Gastroesophageal sphincter (tissue), 4 donors: ENCODE measurements around the gene USP49. TPM values are rescaled to one million over a fixed set of nuclear protein-coding genes. Genes with fewer than 3 reads are reported as not detected.
"Not testable (repeated sequence)": the region's sequence is repeated elsewhere in the genome, so short reads cannot be mapped to it uniquely, and the experiment has no call there.

Experiments
- ATAC-seq: fragments of 150-250 bp; one replicate; pipeline ENCODE4 v1.9.1; 2016; ENCODE audit warnings: mild to moderate bottlenecking, moderate library complexity
- H3K27ac ChIP-seq, 4 donors: fragments of 200-600 bp; sonication (generic) in 3 of 4; 1 replicate in 3 of 4; 2 replicates in 1 of 4; pipeline ENCODE4 v1.5.1; 2016 to 2019
- H3K27me3 ChIP-seq: fragments of 200-600 bp; sonication (generic); one replicate; pipeline ENCODE4 v1.5.1; 2019
- H3K36me3 ChIP-seq, 2 donors: fragments of 200-600 bp; sonication (generic); one replicate each; pipeline ENCODE4 v1.5.1; 2019; ENCODE audit warnings: control low read depth in 1 of 2
- H3K4me1 ChIP-seq, 3 donors: fragments of 200-600 bp; sonication (generic); 1 replicate in 2 of 3; 2 replicates in 1 of 3; pipeline ENCODE4 v1.5.1; 2016 to 2019; ENCODE audit warnings: control low read depth in 2 of 3
- H3K4me3 ChIP-seq, 2 donors: fragments of 200-600 bp; sonication (generic); one replicate each; pipeline ENCODE4 v1.5.1; 2019; ENCODE audit warnings: mild to moderate bottlenecking in 1 of 2, moderate library complexity in 1 of 2
- H3K9me3 ChIP-seq, 3 donors: fragments of 200-600 bp; sonication (generic); one replicate each; pipeline ENCODE4 v1.5.1; 2017 to 2019; ENCODE audit warnings: control low read depth in 2 of 3
- CTCF ChIP-seq, 4 experiments: fragments of 200-600 bp in 2 of 4; fragments of 450-650 bp in 2 of 4; sonication (generic) in 1 of 4; IDR thresholded peaks; one replicate each; pipeline ENCODE4 v1.5.1; 2017 to 2019; ENCODE audit warnings: antibody characterized with exemption in 4 of 4, mild to moderate bottlenecking in 2 of 4, moderate library complexity in 2 of 4
- EP300 ChIP-seq: sonication (generic); formaldehyde crosslinking; IDR thresholded peaks from one replicate; pipeline ENCODE4 v1.6.1; 2017; ENCODE audit warnings: antibody characterized with exemption, mild to moderate bottlenecking
- POLR2A ChIP-seq, 2 donors: fragments of 450-650 bp; IDR thresholded peaks; one replicate each; pipeline ENCODE4 v1.6.1; 2017; ENCODE audit warnings: antibody characterized with exemption in 2 of 2, mild to moderate bottlenecking in 2 of 2, moderate library complexity in 1 of 2
- POLR2AphosphoS5 ChIP-seq: sonication (generic); formaldehyde crosslinking; IDR thresholded peaks from one replicate; pipeline ENCODE4 v1.6.1; 2017; ENCODE audit warnings: antibody characterized with exemption
- WGBS, 2 donors: methylation state at CpG; one replicate each; pipeline ENCODE4 v1.1.5; 2018; ENCODE audit warnings: low coverage in 1 of 2; 5-methylcytosine and 5-hydroxymethylcytosine counted together
- total RNA-seq, 4 donors: library from RNA; depleted of rRNA; stranded (reverse); fragments of >200 nt; gene quantifications; one replicate each; pipeline ENCODE4 v1.1.0, GENCODE V29; 2016

USP49 gene
- total RNA-seq, 4 donors from 2014 or later: 0.69 to 5.4 (median 2.0) TPM

GRCh38 chr6:41813469-41813868 is 81.7 kb downstream of the USP49 start:
- ATAC-seq: no peak
- no peaks in the 10 kb centered on the region for H3K4me1 ChIP-seq
- no peaks in the 10 kb centered on the region for H3K27me3 ChIP-seq
- H3K36me3 ChIP-seq: peaks cover 0 to 3% of the 10 kb centered on the region in 2 donors
- TF ChIP-seq POLR2AphosphoS5: no peak
- no peak for TF ChIP-seq EP300
- TF ChIP-seq CTCF (IDR thresholded peaks at IDR 0.05): no peak
- no peak overlapping the region for H3K27ac ChIP-seq
- H3K4me3 ChIP-seq: no peak overlapping the region
- WGBS, 2 donors: 76 to 100% methylated on average over 2 of the region's 2 CpGs
- H3K9me3 ChIP-seq: no peaks in the 10 kb centered on the region

DNA sequence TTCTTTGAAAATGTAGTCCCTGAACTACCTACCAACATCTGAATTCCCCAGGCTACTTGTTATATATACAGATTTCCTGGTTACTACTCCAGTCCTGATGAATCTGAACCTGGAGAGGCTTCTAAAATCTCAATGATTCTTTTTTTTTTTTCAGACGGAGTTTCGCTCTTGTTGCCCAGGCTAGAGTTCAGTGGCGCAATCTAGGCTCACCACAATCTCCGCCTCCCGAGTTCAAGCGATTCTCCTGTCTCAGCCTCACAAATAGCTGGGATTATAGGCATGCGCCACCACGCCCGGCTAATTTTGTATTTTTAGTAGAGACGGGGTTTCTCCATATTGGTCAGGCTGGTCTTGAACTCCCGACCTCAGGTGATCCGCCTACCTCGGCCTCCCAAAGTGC is 83.2 kb downstream of the USP49 start:
- H3K27me3 ChIP-seq, H3K4me1 ChIP-seq, H3K9me3 ChIP-seq, H3K27ac ChIP-seq, H3K4me3 ChIP-seq, ATAC-seq, H3K36me3 ChIP-seq: not testable (repeated sequence)
- 92 to 96% methylated on average over 5 to 6 of the region's 13 CpGs for WGBS, 2 donors

GRCh38 chr6:41811095-41811494 is 84.1 kb downstream of the USP49 start:
- H3K9me3 ChIP-seq: no peaks in the 10 kb centered on the region
- H3K4me1 ChIP-seq: no peaks in the 10 kb centered on the region
- TF ChIP-seq POLR2AphosphoS5: no peak
- TF ChIP-seq POLR2A (IDR thresholded peaks at IDR 0.05): no peak
- TF ChIP-seq CTCF (IDR thresholded peaks at IDR 0.05): no peak
- no peak for TF ChIP-seq EP300
- no peak overlapping the region for H3K27ac ChIP-seq
- no peak for ATAC-seq
- no peaks in the 10 kb centered on the region for H3K27me3 ChIP-seq
- H3K36me3 ChIP-seq: peaks cover 0 to 11% of the 10 kb centered on the region in 2 donors
- WGBS, 2 donors: 92 to 96% methylated on average over 3 of the region's 3 CpGs
- no peak overlapping the region for H3K4me3 ChIP-seq

DNA sequence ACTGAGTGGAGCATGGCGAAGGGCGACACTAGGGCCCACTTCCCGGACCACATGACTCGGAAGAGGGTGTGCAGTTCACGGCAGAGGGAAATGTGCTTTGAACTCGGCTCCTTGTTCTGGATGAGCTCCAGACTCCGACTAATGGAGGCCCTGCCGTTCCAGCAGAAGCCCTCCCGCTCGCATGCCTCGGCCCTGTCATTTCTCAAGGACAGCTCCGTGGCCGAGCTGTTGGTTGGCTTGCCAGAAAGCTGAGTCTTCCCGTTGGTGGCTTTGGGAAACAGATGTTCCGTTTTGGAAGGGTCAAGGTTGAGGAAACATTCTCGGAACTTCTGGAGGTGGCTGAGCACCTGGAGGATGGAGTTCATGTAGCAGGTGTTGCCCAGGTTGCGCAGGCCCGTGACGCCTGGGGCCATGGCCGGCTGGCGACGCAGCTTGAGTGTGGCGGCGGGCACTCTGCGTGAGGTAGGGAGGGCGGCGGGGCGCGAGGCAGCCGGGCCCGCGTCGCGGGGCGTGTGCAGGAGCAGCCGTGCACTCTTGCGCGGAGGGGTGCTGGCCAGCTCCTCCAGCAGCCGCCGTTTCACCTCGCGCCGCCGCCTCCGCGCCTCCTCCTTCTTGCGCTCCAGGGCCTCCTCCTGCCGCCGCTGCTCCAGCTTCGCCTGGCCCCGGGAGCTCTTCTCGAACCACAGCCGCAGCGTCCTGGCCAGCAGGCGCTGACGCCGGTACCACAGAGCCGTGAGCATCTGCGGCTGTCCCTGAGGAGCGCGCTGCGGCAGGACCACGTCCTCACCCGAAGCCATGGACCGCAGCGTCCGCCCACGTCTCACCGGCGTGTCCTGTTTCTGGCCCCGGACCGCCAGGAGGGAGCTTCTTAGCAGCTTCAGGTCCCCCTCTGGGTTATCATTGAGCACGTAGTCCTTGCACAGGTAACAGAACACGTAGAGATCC is 89.1 kb downstream of the USP49 start:
- Histone ChIP-seq H3K27me3 (no peaks in the 10 kb centered on the region), H3K36me3 (peaks cover 0 to 18% of the 10 kb centered on the region in 2 donors), H3K4me3 (no peak overlapping the region), H3K9me3 (no peaks in the 10 kb centered on the region), H3K4me1 (no peaks in the 10 kb centered on the region), H3K27ac (no peak overlapping the region)
- 96% methylated on average over 32 of the region's 74 CpGs; no CpG with 5 or more reads in 1 of the 2 donors for WGBS, 2 donors
- TF ChIP-seq CTCF (IDR thresholded peaks at IDR 0.05) (no peak), POLR2AphosphoS5 (no peak), EP300 (no peak), POLR2A (IDR thresholded peaks at IDR 0.05) (no peak)
- no peak for ATAC-seq

DNA sequence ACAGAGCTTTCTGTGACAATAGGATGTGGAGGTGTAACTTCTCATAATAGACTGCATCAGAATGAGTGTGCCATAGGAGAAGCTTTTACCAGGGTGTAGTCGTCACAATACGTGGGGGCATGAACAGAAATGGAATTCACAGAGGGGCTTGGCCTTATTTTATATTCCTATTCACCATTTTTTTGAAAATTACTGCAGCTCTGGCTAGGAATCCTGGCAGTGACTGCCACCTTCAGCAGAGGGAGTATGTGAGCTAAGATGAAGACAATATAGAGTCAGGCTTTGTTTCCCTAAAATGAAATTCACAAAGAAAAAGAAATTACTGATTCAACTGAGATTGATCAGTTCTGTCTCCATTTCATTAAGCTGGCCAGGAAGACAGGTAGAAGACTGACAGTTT is 93.8 kb downstream of the USP49 start:
- no peaks in the 10 kb centered on the region for H3K4me1 ChIP-seq
- no peaks in the 10 kb centered on the region for H3K9me3 ChIP-seq
- H3K27me3 ChIP-seq: no peaks in the 10 kb centered on the region
- H3K27ac ChIP-seq: no peak overlapping the region
- WGBS, 2 donors: 56 to 61% methylated on average over 2 of the region's 2 CpGs
- no peak overlapping the region for H3K4me3 ChIP-seq
- no peak for ATAC-seq
- TF ChIP-seq EP300 (no peak), CTCF (IDR thresholded peaks at IDR 0.05) (no peak), POLR2A (IDR thresholded peaks at IDR 0.05) (no peak), POLR2AphosphoS5 (no peak)
- peaks cover 0 to 42% of the 10 kb centered on the region in 2 donors for H3K36me3 ChIP-seq
